ENCODE data around the gene TFF3. TPM values are rescaled to one million over a fixed set of nuclear protein-coding genes. Genes with fewer than 3 reads are reported as not detected.

The TFF3 gene
- total RNA-seq, result 1 to 10 TPM in 3 of 4 donors, not detected in 1; 1.9 to 8.0 (median 5.5) TPM

GRCh38 chr21:42315296-42315891, at the start of gene TFF3:
TFF3 (minus strand) TSS chr21:42315409; CDS start chr21:42315374, 35 bp downstream.
- Histone ChIP-seq H3K36me3 (no peaks in the 10 kb centered on the region), H3K27ac (no peak within 1 kb of the TSS), H3K9me3 (no peaks in the 10 kb centered on the region), H3K4me1 (peaks cover under 1% of the 10 kb centered on the region), H3K27me3 (peaks cover 5% of the 10 kb centered on the region), H3K4me3 (no peak within 1 kb of the TSS)
- no peak for DNase-seq (ENCODE audit: low spot score in 2 of 2)
- TF ChIP-seq POLR2A (IDR thresholded peaks at IDR 0.05), result no peak
- no peak for TF ChIP-seq POLR2AphosphoS5 (IDR thresholded peaks at IDR 0.05)
- TF ChIP-seq CTCF (IDR thresholded peaks at IDR 0.05), result no peak
- no peak for TF ChIP-seq EP300 (IDR thresholded peaks at IDR 0.05)
- 73% methylated on average over 13 of the region's 15 CpGs for WGBS

GRCh38 chr21:42364304-42364865, 49.2 kb upstream of the TFF3 start:
- TF ChIP-seq POLR2AphosphoS5 (IDR thresholded peaks at IDR 0.05), result no peak

GRCh38 chr21:42363312-42363711, 48.1 kb upstream of the TFF3 start:
- H3K27me3 ChIP-seq, result peaks cover 37% of the 10 kb centered on the region

More at GRCh38 chr21:42364304-42364865, 49.2 kb upstream of the TFF3 start:
- Histone ChIP-seq H3K27me3 (peaks cover 40% of the 10 kb centered on the region), H3K9me3 (no peaks in the 10 kb centered on the region), H3K27ac (no peak overlapping the region), H3K4me3 (no peak overlapping the region), H3K4me1 (no peaks in the 10 kb centered on the region), H3K36me3 (no peaks in the 10 kb centered on the region)
- 81% methylated on average over 9 of the region's 13 CpGs for WGBS
- DNase-seq (ENCODE audit: low spot score in 2 of 2), result no peak

GRCh38 chr21:42362700-42363099, 47.5 kb upstream of the TFF3 start:
- DNase-seq (ENCODE audit: low spot score in 2 of 2), result no peak
- TF ChIP-seq EP300 (IDR thresholded peaks at IDR 0.05), result no peak
- no peak for TF ChIP-seq CTCF (IDR thresholded peaks at IDR 0.05)
- TF ChIP-seq POLR2A (IDR thresholded peaks at IDR 0.05), result no peak
- no peak for TF ChIP-seq POLR2AphosphoS5 (IDR thresholded peaks at IDR 0.05)
- Histone ChIP-seq H3K27me3 (peaks cover 37% of the 10 kb centered on the region), H3K4me1 (no peaks in the 10 kb centered on the region), H3K27ac (no peak overlapping the region), H3K4me3 (no peak overlapping the region), H3K36me3 (no peaks in the 10 kb centered on the region), H3K9me3 (no peaks in the 10 kb centered on the region)
- 77% methylated on average over 9 of the region's 9 CpGs for WGBS

More at GRCh38 chr21:42363312-42363711, 48.1 kb upstream of the TFF3 start:
- Histone ChIP-seq H3K4me3 (no peak overlapping the region), H3K4me1 (no peaks in the 10 kb centered on the region), H3K36me3 (no peaks in the 10 kb centered on the region), H3K27ac (no peak overlapping the region), H3K9me3 (no peaks in the 10 kb centered on the region)
- TF ChIP-seq POLR2AphosphoS5 (IDR thresholded peaks at IDR 0.05) (no peak), EP300 (IDR thresholded peaks at IDR 0.05) (no peak), CTCF (IDR thresholded peaks at IDR 0.05) (no peak), POLR2A (IDR thresholded peaks at IDR 0.05) (no peak)
- WGBS, result 75% methylated on average over 8 of the region's 8 CpGs
- no peak for DNase-seq (ENCODE audit: low spot score in 2 of 2)

- 70% methylated on average over 12 of the region's 12 CpGs for WGBS
- Histone ChIP-seq H3K36me3 (no peaks in the 10 kb centered on the region), H3K4me3 (no peak overlapping the region), H3K9me3 (no peaks in the 10 kb centered on the region), H3K4me1 (no peaks in the 10 kb centered on the region), H3K27me3 (peaks cover 37% of the 10 kb centered on the region), H3K27ac (no peak overlapping the region)
- TF ChIP-seq POLR2A (IDR thresholded peaks at IDR 0.05) (no peak), POLR2AphosphoS5 (IDR thresholded peaks at IDR 0.05) (no peak), CTCF (IDR thresholded peaks at IDR 0.05) (no peak), EP300 (IDR thresholded peaks at IDR 0.05) (no peak)
- DNase-seq (ENCODE audit: low spot score in 2 of 2), result no peak
Measured at GRCh38 chr21:42362198-42362597, 47.0 kb upstream of the TFF3 start.

Data from suprapubic skin (tissue), 4 donors.